Uterus (tissue), 4 donors: ENCODE data around the gene PRR35. TPM values are rescaled to one million over a fixed set of nuclear protein-coding genes. Genes with fewer than 3 reads are reported as not detected.

Experiments used
- DNase-seq, 2 donors: peaks; one replicate each; pipeline ENCODE4 v3.0.0-alpha.2; 2019 to 2020
- H3K27ac ChIP-seq, 2 donors: fragments of 200-600 bp; sonication (generic); 1 replicate in 1 of 2; 2 replicates in 1 of 2; pipeline ENCODE4 v1.5.1; 2016 to 2018
- H3K27me3 ChIP-seq, 2 donors: fragments of 200-600 bp; sonication (generic); one replicate each; pipeline ENCODE4 v1.5.1; 2018 to 2019; ENCODE audit warnings: control low read depth in 1 of 2
- H3K36me3 ChIP-seq, 2 donors: fragments of 200-600 bp; sonication (generic); one replicate each; pipeline ENCODE4 v1.5.1; 2019; ENCODE audit warnings: control low read depth in 1 of 2
- H3K4me1 ChIP-seq, 2 donors: fragments of 200-600 bp; sonication (generic); one replicate each; pipeline ENCODE4 v1.5.1; 2018 to 2019; ENCODE audit warnings: control low read depth in 1 of 2
- H3K4me3 ChIP-seq, 2 donors: fragments of 200-600 bp; sonication (generic); 1 replicate in 1 of 2; 2 replicates in 1 of 2; pipeline ENCODE4 v1.5.1; 2018 to 2019; ENCODE audit warnings: mild to moderate bottlenecking in 1 of 2
- H3K9me3 ChIP-seq, 2 donors: fragments of 200-600 bp; sonication (generic); one replicate each; pipeline ENCODE4 v1.5.1; 2019; ENCODE audit warnings: control low read depth in 1 of 2
- POLR2A ChIP-seq, 2 donors: fragments of 450-650 bp; IDR thresholded peaks; one replicate each; pipeline ENCODE4 v1.6.1; 2016; ENCODE audit warnings: antibody characterized with exemption in 2 of 2, mild to moderate bottlenecking in 1 of 2, moderate library complexity in 1 of 2
- intact Hi-C: fragments of 100-400 bp; cut with DNase I; formaldehyde crosslinking; loops from one replicate; pipeline ENCODE4 v1.15.1; 2023; ENCODE audit warnings: low total_unique reads
- total RNA-seq, 4 donors: library from RNA; depleted of rRNA in 3 of 4; stranded (reverse); fragments of >200 nt in 3 of 4; gene quantifications; one replicate each; pipeline versions ENCODE4 v1.1.0 to v1.2.4, GENCODE V29; 2014 to 2023
- TF ChIP-seq, protein P1 (sequence below), 4 experiments: fragments of 200-600 bp in 2 of 4; fragments of 450-650 bp in 2 of 4; sonication (generic) in 2 of 4; IDR thresholded peaks; one replicate each; pipeline ENCODE4 v1.5.1; 2016 to 2019; ENCODE audit warnings: antibody characterized with exemption in 4 of 4, mild to moderate bottlenecking in 2 of 4, moderate library complexity in 1 of 4
- donor health status: DM: yes; HTN: yes; CAD: no.

PRR35 gene
- total RNA-seq, 4 donors from 2014 or later, result not detected

DNA sequence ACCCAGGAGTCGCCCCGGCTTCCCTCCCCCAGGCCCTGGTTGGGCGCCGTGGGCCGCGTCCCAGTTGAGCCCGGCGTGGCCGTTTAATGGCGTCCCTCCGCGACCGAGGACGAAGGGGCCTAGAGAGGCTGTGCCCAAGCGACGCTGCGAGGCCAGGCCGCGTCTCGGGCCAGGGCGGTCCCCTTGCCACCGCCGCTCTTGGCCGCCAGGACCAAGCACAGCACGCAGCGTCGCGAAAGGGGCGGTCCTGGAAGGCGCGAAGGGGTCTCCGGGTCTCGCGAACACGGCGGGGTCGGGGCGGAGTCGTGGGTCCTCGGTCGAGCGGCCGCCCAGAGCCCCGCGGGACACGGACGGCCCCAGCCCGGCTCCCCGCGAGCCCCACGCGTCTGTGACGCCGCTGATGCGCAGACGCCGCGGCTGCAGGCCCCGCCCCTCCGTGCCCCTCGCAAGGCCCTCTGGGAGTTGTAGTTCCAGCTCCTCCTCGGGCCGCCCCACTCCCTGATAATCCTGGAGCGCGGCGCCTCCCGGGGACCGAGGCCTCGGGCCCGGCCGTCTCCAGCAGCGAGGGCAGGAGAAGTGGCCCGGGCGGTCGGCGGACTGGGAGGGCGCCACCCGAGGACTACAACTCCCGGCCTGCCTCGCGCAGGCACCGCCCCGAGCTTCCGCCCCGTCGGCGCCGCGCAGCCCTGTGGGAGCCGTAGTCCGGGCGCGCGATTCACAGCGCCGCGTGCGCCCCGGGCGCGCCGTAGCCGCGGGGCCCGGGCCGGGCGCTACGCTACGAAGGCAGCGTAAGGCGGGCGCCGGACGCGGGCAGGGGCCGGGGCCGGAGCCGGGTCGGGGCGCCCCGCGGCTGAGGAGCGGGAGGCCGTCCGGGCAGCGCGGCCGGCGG lies 32.9 kb upstream of the PRR35 start, which contains the start of gene CAPN15:
TSS of gene CAPN15 (plus strand) at position 698 of the 889 bp plus-strand sequence. CDS start 19,127 bp downstream, outside the sequence.
- H3K36me3 ChIP-seq, result no peaks in the 10 kb centered on the region
- intact Hi-C loops, result no loop called here
- no peaks in the 10 kb centered on the region for H3K27me3 ChIP-seq
- peak within 1 kb of the TSS; percentile 72 to 80 for H3K4me3 ChIP-seq
- DNase-seq, result peak; percentile 86 to 88
- no peaks in the 10 kb centered on the region for H3K9me3 ChIP-seq
- peak within 1 kb of the TSS; percentile 98 to 99 for H3K27ac ChIP-seq
- TF ChIP-seq, protein P1, sequence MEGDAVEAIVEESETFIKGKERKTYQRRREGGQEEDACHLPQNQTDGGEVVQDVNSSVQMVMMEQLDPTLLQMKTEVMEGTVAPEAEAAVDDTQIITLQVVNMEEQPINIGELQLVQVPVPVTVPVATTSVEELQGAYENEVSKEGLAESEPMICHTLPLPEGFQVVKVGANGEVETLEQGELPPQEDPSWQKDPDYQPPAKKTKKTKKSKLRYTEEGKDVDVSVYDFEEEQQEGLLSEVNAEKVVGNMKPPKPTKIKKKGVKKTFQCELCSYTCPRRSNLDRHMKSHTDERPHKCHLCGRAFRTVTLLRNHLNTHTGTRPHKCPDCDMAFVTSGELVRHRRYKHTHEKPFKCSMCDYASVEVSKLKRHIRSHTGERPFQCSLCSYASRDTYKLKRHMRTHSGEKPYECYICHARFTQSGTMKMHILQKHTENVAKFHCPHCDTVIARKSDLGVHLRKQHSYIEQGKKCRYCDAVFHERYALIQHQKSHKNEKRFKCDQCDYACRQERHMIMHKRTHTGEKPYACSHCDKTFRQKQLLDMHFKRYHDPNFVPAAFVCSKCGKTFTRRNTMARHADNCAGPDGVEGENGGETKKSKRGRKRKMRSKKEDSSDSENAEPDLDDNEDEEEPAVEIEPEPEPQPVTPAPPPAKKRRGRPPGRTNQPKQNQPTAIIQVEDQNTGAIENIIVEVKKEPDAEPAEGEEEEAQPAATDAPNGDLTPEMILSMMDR (IDR thresholded peaks at IDR 0.05), result peak in 2 of 4 experiments; percentile 28 to 56
- TF ChIP-seq POLR2A (IDR thresholded peaks at IDR 0.05), result peak; percentile 62 to 88
- peaks cover 3 to 26% of the 10 kb centered on the region in 2 donors for H3K4me1 ChIP-seq

DNA sequence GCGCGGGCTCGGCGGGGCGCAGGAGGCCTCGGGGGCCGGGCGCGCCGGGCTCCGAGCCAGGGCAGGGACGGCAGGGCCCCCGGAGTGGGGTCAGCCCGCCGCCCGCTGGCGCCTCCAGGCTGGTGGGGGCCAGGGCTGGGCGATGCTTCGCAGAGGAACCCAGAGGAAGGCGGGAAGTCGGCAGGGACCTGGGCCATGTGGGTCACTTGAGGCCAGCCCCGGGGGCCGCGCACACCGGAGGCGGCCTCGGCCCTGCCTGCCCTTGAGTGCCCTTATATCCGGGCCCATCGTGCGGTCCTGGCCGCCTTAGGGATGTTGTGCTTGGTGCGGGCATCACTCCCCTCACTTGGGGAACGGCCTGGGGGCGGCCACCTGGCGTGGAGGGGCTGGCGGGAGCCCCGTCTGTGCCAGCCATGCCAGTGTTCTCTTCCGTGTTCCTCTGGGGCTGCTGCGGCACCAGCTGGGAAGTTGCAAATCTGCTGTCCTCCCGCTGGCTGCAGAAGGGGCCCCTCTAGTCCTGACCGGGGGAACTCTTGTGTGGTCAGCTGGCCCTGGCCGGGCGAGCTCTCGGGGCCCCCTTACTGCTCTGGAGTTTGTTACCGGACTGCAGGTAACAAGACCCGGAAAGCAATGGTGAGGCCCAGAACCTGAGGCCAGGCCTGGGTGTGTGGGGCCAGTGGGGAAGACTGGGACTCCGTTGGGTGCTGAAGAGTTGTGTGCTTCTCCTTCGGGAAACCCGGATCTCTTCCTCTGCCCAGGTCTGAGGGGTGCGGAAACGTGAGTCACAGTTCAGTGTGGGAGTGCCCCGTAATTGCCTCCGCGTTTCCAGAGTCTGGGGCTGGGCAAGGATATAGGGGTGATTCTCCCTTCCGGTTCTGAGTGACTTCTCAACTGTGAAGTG lies 31.8 kb upstream of the PRR35 start:
- Histone ChIP-seq H3K4me3 (peak overlapping the region; percentile 57 to 71), H3K27me3 (no peaks in the 10 kb centered on the region), H3K27ac (peak overlapping the region; percentile 72 to 98), H3K36me3 (no peaks in the 10 kb centered on the region), H3K4me1 (peaks cover 3 to 26% of the 10 kb centered on the region in 2 donors), H3K9me3 (no peaks in the 10 kb centered on the region)
- intact Hi-C loops, result no loop called here
- peak in 1 of 2 donors; percentile 44 for DNase-seq
- TF ChIP-seq POLR2A (IDR thresholded peaks at IDR 0.05), result no peak
- TF ChIP-seq, protein P1 (IDR thresholded peaks at IDR 0.05), result no peak

DNA sequence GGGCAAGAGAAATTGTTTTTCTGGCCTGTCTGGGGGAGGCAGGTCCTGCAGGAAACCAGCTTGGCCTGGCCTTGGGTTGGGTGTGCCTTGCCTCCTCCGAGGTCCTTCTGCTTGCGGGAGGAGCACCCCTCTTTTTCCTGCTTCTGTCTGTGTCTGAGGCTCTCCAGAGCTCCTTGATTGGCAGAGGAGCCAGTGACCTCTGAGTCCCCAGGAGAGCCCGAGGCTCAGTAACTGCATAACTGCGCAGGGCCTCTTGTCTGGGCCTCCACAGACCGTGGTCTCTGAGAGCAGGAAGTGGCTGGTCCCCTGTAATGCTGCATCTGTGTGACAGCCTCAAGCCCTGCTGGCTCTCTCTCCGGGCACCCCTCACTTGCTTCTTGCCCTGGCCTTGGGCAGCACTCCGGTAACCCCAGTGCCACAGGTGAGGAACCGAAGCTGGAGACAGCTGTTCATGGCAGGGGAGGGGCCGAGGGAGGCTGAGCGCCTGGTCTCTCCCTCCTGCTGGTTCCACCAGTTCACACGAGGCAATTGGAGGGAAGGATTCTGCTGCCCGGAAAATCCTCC lies 31.1 kb upstream of the PRR35 start:
- peak overlapping the region in 1 of 2 donors; percentile 71 for H3K4me3 ChIP-seq
- H3K9me3 ChIP-seq, result no peaks in the 10 kb centered on the region
- DNase-seq, result no peak
- H3K36me3 ChIP-seq, result no peaks in the 10 kb centered on the region
- intact Hi-C loops, result no loop called here
- no peaks in the 10 kb centered on the region for H3K27me3 ChIP-seq
- H3K27ac ChIP-seq, result peak overlapping the region in 1 of 2 donors; percentile 72
- peaks cover 3 to 26% of the 10 kb centered on the region in 2 donors for H3K4me1 ChIP-seq
- TF ChIP-seq, protein P1 (IDR thresholded peaks at IDR 0.05), result no peak
- no peak for TF ChIP-seq POLR2A (IDR thresholded peaks at IDR 0.05)

DNA sequence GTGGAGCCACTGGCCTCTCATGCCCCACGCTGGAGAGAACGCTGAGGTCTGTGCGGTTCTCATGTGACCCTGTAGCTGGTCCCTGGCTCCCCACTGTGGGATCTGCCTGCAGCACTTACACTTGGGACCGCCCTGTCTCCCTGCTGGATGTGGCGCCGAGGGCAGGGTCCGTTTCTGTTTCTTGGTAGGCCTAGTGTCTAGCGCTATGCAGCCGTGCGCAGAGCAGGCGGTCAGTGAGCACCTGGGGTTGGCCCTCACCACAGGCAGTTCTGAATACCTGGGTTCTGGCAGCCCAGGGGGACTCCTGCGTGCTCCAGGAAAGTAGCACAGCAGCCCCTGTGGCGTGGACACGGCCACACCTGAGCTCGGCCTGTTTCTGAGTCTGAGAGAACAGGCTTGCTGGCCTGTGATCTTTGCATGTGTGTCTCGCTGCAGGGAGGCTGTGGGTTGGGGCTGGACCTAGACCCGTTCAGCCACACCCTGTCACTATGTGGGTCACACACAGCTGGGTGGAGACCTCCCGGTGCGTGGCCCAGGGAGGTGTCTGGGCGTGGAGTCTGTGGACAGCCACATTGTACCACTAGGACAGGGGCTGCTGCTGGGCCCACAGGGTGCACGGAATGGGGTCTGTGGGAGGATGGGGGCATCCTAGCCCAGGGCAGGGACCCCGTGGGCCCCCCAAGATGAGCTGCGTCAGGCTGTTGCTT lies 29.9 kb upstream of the PRR35 start:
- H3K27ac ChIP-seq, result no peak overlapping the region
- no peak overlapping the region for H3K4me3 ChIP-seq
- peaks cover 3 to 26% of the 10 kb centered on the region in 2 donors for H3K4me1 ChIP-seq
- no peaks in the 10 kb centered on the region for H3K36me3 ChIP-seq
- no peak for DNase-seq
- no peaks in the 10 kb centered on the region for H3K27me3 ChIP-seq
- no peaks in the 10 kb centered on the region for H3K9me3 ChIP-seq
- TF ChIP-seq, protein P1 (IDR thresholded peaks at IDR 0.05), result no peak
- intact Hi-C loops, result no loop called here
